ENCODE results near the gene HOXA13.

HOXA13 gene

GRCh38 chr7:27160546-27161213, 39.2 kb downstream of the HOXA13 start:
- Histone ChIP-seq H3K36me3 (ENCODE audit: control insufficient read depth, insufficient read depth, low read length) (no peaks in the 10 kb centered on the region), H3K27ac (ENCODE audit: insufficient read depth, low read depth, low read length, poor library complexity, severe bottlenecking) (no peak overlapping the region), H3K27me3 (ENCODE audit: control insufficient read depth, insufficient read depth, low read length, poor library complexity, severe bottlenecking) (peaks cover 100% of the 10 kb centered on the region), H3K4me1 (ENCODE audit: control insufficient read depth, insufficient read depth, low read length) (no peaks in the 10 kb centered on the region), H3K9me3 (ENCODE audit: control insufficient read depth, low read length) (no peaks in the 10 kb centered on the region), H3K4me3 (ENCODE audit: insufficient read depth, low read depth, low read length) (peak overlapping the region; percentile 40)
- WGBS, 2 experiments: 10 to 11% methylated on average over 54 of the region's 54 CpGs

- 78 to 83% methylated on average over 21 to 23 of the region's 23 CpGs for WGBS, 2 experiments
- no peaks in the 10 kb centered on the region for H3K36me3 ChIP-seq (ENCODE audit: control insufficient read depth, insufficient read depth, low read length)
- no peak overlapping the region for H3K27ac ChIP-seq (ENCODE audit: insufficient read depth, low read depth, low read length, poor library complexity, severe bottlenecking)
- peaks cover 100% of the 10 kb centered on the region for H3K27me3 ChIP-seq (ENCODE audit: control insufficient read depth, insufficient read depth, low read length, poor library complexity, severe bottlenecking)
- no peaks in the 10 kb centered on the region for H3K4me1 ChIP-seq (ENCODE audit: control insufficient read depth, insufficient read depth, low read length)
- no peaks in the 10 kb centered on the region for H3K9me3 ChIP-seq (ENCODE audit: control insufficient read depth, low read length)
- H3K4me3 ChIP-seq (ENCODE audit: insufficient read depth, low read depth, low read length): no peak overlapping the region
Observed at GRCh38 chr7:27160145-27160545, 39.7 kb downstream of the HOXA13 start.

GRCh38 chr7:27159266-27160144, 40.4 kb downstream of the HOXA13 start:
- H3K4me3 ChIP-seq (ENCODE audit: insufficient read depth, low read depth, low read length): no peak overlapping the region

GRCh38 chr7:27158436-27159265, 41.2 kb downstream of the HOXA13 start:
- Histone ChIP-seq H3K36me3 (ENCODE audit: control insufficient read depth, insufficient read depth, low read length) (no peaks in the 10 kb centered on the region), H3K27me3 (ENCODE audit: control insufficient read depth, insufficient read depth, low read length, poor library complexity, severe bottlenecking) (peaks cover 100% of the 10 kb centered on the region), H3K4me1 (ENCODE audit: control insufficient read depth, insufficient read depth, low read length) (no peaks in the 10 kb centered on the region), H3K9me3 (ENCODE audit: control insufficient read depth, low read length) (no peaks in the 10 kb centered on the region), H3K4me3 (ENCODE audit: insufficient read depth, low read depth, low read length) (no peak overlapping the region), H3K27ac (ENCODE audit: insufficient read depth, low read depth, low read length, poor library complexity, severe bottlenecking) (no peak overlapping the region)
- WGBS, 2 experiments: 70 to 71% methylated on average over 35 of the region's 35 CpGs

More at GRCh38 chr7:27159266-27160144, 40.4 kb downstream of the HOXA13 start:
- H3K27ac ChIP-seq (ENCODE audit: insufficient read depth, low read depth, low read length, poor library complexity, severe bottlenecking): no peak overlapping the region
- H3K9me3 ChIP-seq (ENCODE audit: control insufficient read depth, low read length): no peaks in the 10 kb centered on the region
- no peaks in the 10 kb centered on the region for H3K36me3 ChIP-seq (ENCODE audit: control insufficient read depth, insufficient read depth, low read length)
- 76 to 84% methylated on average over 25 of the region's 27 CpGs for WGBS, 2 experiments
- peaks cover 100% of the 10 kb centered on the region for H3K27me3 ChIP-seq (ENCODE audit: control insufficient read depth, insufficient read depth, low read length, poor library complexity, severe bottlenecking)
- no peaks in the 10 kb centered on the region for H3K4me1 ChIP-seq (ENCODE audit: control insufficient read depth, insufficient read depth, low read length)

GRCh38 chr7:27157702-27158431, 42.0 kb downstream of the HOXA13 start:
- 55% methylated on average over 30 of the region's 30 CpGs for WGBS, 2 experiments
- Histone ChIP-seq H3K27me3 (ENCODE audit: control insufficient read depth, insufficient read depth, low read length, poor library complexity, severe bottlenecking) (peaks cover 100% of the 10 kb centered on the region), H3K4me1 (ENCODE audit: control insufficient read depth, insufficient read depth, low read length) (no peaks in the 10 kb centered on the region), H3K4me3 (ENCODE audit: insufficient read depth, low read depth, low read length) (no peak overlapping the region), H3K27ac (ENCODE audit: insufficient read depth, low read depth, low read length, poor library complexity, severe bottlenecking) (no peak overlapping the region), H3K9me3 (ENCODE audit: control insufficient read depth, low read length) (no peaks in the 10 kb centered on the region), H3K36me3 (ENCODE audit: control insufficient read depth, insufficient read depth, low read length) (no peaks in the 10 kb centered on the region)

- 39 to 44% methylated on average over 30 of the region's 30 CpGs for WGBS, 2 experiments
- H3K4me1 ChIP-seq (ENCODE audit: control insufficient read depth, insufficient read depth, low read length): no peaks in the 10 kb centered on the region
- H3K27ac ChIP-seq (ENCODE audit: insufficient read depth, low read depth, low read length, poor library complexity, severe bottlenecking): no peak overlapping the region
- H3K4me3 ChIP-seq (ENCODE audit: insufficient read depth, low read depth, low read length): no peak overlapping the region
- H3K27me3 ChIP-seq (ENCODE audit: control insufficient read depth, insufficient read depth, low read length, poor library complexity, severe bottlenecking): peaks cover 100% of the 10 kb centered on the region
- no peaks in the 10 kb centered on the region for H3K36me3 ChIP-seq (ENCODE audit: control insufficient read depth, insufficient read depth, low read length)
- H3K9me3 ChIP-seq (ENCODE audit: control insufficient read depth, low read length): no peaks in the 10 kb centered on the region
Observed at GRCh38 chr7:27156916-27157701, 42.8 kb downstream of the HOXA13 start.

GRCh38 chr7:27156508-27156898, 43.4 kb downstream of the HOXA13 start, which contains the start of gene HOXA7:
HOXA7 (minus strand) TSS chr7:27156675; CDS start chr7:27156545, 130 bp downstream.
- Histone ChIP-seq H3K36me3 (ENCODE audit: control insufficient read depth, insufficient read depth, low read length) (no peaks in the 10 kb centered on the region), H3K4me1 (ENCODE audit: control insufficient read depth, insufficient read depth, low read length) (no peaks in the 10 kb centered on the region), H3K4me3 (ENCODE audit: insufficient read depth, low read depth, low read length) (no peak within 1 kb of the TSS), H3K9me3 (ENCODE audit: control insufficient read depth, low read length) (no peaks in the 10 kb centered on the region), H3K27me3 (ENCODE audit: control insufficient read depth, insufficient read depth, low read length, poor library complexity, severe bottlenecking) (peaks cover 100% of the 10 kb centered on the region), H3K27ac (ENCODE audit: insufficient read depth, low read depth, low read length, poor library complexity, severe bottlenecking) (no peak within 1 kb of the TSS)
- WGBS, 2 experiments: 9 to 11% methylated on average over 31 to 33 of the region's 33 CpGs

- no peaks in the 10 kb centered on the region for H3K9me3 ChIP-seq (ENCODE audit: control insufficient read depth, low read length)
- H3K4me3 ChIP-seq (ENCODE audit: insufficient read depth, low read depth, low read length): no peak overlapping the region
- H3K36me3 ChIP-seq (ENCODE audit: control insufficient read depth, insufficient read depth, low read length): no peaks in the 10 kb centered on the region
- H3K27me3 ChIP-seq (ENCODE audit: control insufficient read depth, insufficient read depth, low read length, poor library complexity, severe bottlenecking): peaks cover 100% of the 10 kb centered on the region
- H3K27ac ChIP-seq (ENCODE audit: insufficient read depth, low read depth, low read length, poor library complexity, severe bottlenecking): no peak overlapping the region
- WGBS, 2 experiments: 8 to 9% methylated on average over 63 of the region's 63 CpGs
- peaks cover 5% of the 10 kb centered on the region for H3K4me1 ChIP-seq (ENCODE audit: control insufficient read depth, insufficient read depth, low read length)
Observed at GRCh38 chr7:27155816-27156507, 43.9 kb downstream of the HOXA13 start.

Measured in ectodermal cell (in vitro differentiated cells).